Measurements from ENCODE around the gene OSBPL6.

OSBPL6 gene

DNA sequence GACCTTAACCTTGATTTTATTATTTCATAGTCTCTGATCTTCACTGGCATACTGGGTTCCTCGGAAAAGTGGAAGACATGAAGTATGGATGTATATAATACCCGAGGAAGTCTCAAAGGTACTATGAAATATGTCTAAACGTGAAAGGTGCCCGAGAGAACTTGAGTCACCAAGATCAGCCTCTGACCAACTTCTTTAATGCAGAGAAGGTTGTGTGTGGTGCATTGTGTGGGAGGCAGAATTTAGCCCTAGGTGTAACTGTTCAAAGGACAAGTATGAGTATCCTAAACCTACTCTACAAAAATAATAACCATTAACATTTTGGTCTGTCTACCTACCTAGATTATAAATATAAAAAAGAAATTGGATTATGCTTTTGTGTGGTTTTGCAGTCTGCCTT, 36.1 kb downstream of the OSBPL6 start:
- Histone ChIP-seq H3K79me2 (ENCODE audit: control insufficient read depth, low read length) (no peaks in the 10 kb centered on the region), H3K9me2 (replicated peaks; ENCODE audit: control insufficient read depth, low read length) (no peaks in the 10 kb centered on the region), H3K27me3 (ENCODE audit: control insufficient read depth, low read length) (no peaks in the 10 kb centered on the region), H3K4me1 (ENCODE audit: control insufficient read depth, low read length) (no peaks in the 10 kb centered on the region), H3K4me2 (ENCODE audit: low read length) (no peak overlapping the region), H3F3A (ENCODE audit: control insufficient read depth, insufficient read depth) (no peaks in the 10 kb centered on the region), H3K36me3 (ENCODE audit: control insufficient read depth, low read length) (no peaks in the 10 kb centered on the region), H3K4me3 (ENCODE audit: low read length) (no peak overlapping the region), H3K9me3 (ENCODE audit: control insufficient read depth, insufficient read depth, low read length) (no peaks in the 10 kb centered on the region), H4K20me1 (ENCODE audit: control insufficient read depth, insufficient read depth, low read depth, low read length) (no peaks in the 10 kb centered on the region), H3K27ac (ENCODE audit: low read depth, low read length) (no peak overlapping the region)
- TF ChIP-seq, protein P1, sequence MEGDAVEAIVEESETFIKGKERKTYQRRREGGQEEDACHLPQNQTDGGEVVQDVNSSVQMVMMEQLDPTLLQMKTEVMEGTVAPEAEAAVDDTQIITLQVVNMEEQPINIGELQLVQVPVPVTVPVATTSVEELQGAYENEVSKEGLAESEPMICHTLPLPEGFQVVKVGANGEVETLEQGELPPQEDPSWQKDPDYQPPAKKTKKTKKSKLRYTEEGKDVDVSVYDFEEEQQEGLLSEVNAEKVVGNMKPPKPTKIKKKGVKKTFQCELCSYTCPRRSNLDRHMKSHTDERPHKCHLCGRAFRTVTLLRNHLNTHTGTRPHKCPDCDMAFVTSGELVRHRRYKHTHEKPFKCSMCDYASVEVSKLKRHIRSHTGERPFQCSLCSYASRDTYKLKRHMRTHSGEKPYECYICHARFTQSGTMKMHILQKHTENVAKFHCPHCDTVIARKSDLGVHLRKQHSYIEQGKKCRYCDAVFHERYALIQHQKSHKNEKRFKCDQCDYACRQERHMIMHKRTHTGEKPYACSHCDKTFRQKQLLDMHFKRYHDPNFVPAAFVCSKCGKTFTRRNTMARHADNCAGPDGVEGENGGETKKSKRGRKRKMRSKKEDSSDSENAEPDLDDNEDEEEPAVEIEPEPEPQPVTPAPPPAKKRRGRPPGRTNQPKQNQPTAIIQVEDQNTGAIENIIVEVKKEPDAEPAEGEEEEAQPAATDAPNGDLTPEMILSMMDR (IDR thresholded peaks at IDR 0.05; ENCODE audit: low read depth, low read length, poor library complexity, severe bottlenecking) = no peak
- no peak for TF ChIP-seq EZH2phosphoT487 (IDR thresholded peaks at IDR 0.05; ENCODE audit: borderline replicate concordance, low read length)

DNA sequence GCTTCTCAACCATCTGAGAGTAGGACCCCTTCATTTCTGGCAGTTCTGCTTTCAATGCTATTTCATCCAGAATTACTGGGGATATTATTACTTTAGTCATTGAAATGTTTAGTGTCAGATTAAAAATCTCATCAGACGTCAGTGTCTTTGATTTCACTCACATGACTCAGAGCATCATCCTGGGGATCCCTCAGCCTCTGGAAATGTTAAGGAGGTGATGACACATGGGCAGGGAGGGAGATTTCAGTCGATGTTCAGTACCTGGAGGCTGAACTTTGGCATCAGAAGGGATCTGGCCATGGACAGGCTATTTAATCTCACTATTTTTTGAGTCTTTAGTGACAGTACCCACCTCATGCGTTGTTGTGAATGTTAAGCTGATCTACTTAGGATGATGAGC, 39.1 kb downstream of the OSBPL6 start:
- Histone ChIP-seq H3K79me2 (ENCODE audit: control insufficient read depth, low read length) (no peaks in the 10 kb centered on the region), H3K36me3 (ENCODE audit: control insufficient read depth, low read length) (no peaks in the 10 kb centered on the region), H3K27me3 (ENCODE audit: control insufficient read depth, low read length) (no peaks in the 10 kb centered on the region), H3K4me2 (ENCODE audit: low read length) (no peak overlapping the region), H3F3A (ENCODE audit: control insufficient read depth, insufficient read depth) (no peaks in the 10 kb centered on the region), H4K20me1 (ENCODE audit: control insufficient read depth, insufficient read depth, low read depth, low read length) (no peaks in the 10 kb centered on the region), H3K9me3 (ENCODE audit: control insufficient read depth, insufficient read depth, low read length) (no peaks in the 10 kb centered on the region), H3K4me3 (ENCODE audit: low read length) (no peak overlapping the region), H3K9me2 (replicated peaks; ENCODE audit: control insufficient read depth, low read length) (no peaks in the 10 kb centered on the region), H3K27ac (ENCODE audit: low read depth, low read length) (no peak overlapping the region), H3K4me1 (ENCODE audit: control insufficient read depth, low read length) (no peaks in the 10 kb centered on the region)
- TF ChIP-seq, protein P1 (IDR thresholded peaks at IDR 0.05; ENCODE audit: low read depth, low read length, poor library complexity, severe bottlenecking) = no peak
- TF ChIP-seq EZH2phosphoT487 (IDR thresholded peaks at IDR 0.05; ENCODE audit: borderline replicate concordance, low read length) = no peak

DNA sequence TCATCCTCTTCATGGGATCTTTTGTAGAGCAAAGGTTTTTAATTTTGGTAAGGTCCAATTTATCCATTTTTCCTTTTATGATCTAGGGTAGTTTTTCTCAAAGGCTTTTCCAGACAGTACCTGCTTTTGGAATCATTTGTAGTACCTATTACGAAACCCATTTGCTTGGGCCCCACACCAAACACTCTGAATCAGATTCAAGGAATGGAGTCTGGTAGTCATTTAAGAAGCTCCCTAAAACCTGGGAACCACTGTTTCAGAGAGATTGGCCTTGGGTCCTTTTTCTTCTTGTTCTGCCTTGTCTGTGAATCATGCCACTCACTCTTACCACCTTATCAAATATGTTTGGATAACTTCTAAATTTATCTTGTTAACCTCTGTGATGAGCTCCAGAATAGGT, 40.3 kb downstream of the OSBPL6 start:
- no peaks in the 10 kb centered on the region for H3K4me1 ChIP-seq (ENCODE audit: control insufficient read depth, low read length)
- TF ChIP-seq EZH2phosphoT487 (IDR thresholded peaks at IDR 0.05; ENCODE audit: borderline replicate concordance, low read length) = no peak
- TF ChIP-seq, protein P1 (IDR thresholded peaks at IDR 0.05; ENCODE audit: low read depth, low read length, poor library complexity, severe bottlenecking) = no peak
- H3K79me2 ChIP-seq (ENCODE audit: control insufficient read depth, low read length) = no peaks in the 10 kb centered on the region
- no peak overlapping the region for H3K4me3 ChIP-seq (ENCODE audit: low read length)
- no peaks in the 10 kb centered on the region for H4K20me1 ChIP-seq (ENCODE audit: control insufficient read depth, insufficient read depth, low read depth, low read length)
- H3K36me3 ChIP-seq (ENCODE audit: control insufficient read depth, low read length) = no peaks in the 10 kb centered on the region
- H3K27ac ChIP-seq (ENCODE audit: low read depth, low read length) = no peak overlapping the region
- no peak overlapping the region for H3K4me2 ChIP-seq (ENCODE audit: low read length)
- no peaks in the 10 kb centered on the region for H3F3A ChIP-seq (ENCODE audit: control insufficient read depth, insufficient read depth)
- H3K9me2 ChIP-seq (replicated peaks; ENCODE audit: control insufficient read depth, low read length) = no peaks in the 10 kb centered on the region
- H3K27me3 ChIP-seq (ENCODE audit: control insufficient read depth, low read length) = no peaks in the 10 kb centered on the region
- no peaks in the 10 kb centered on the region for H3K9me3 ChIP-seq (ENCODE audit: control insufficient read depth, insufficient read depth, low read length)
